ENCODE results near the gene MYO3B. TPM values are rescaled to one million over a fixed set of nuclear protein-coding genes. Genes with fewer than 3 reads are reported as not detected.
"Not testable (repeated sequence)": the region's sequence is repeated elsewhere in the genome, so short reads cannot be mapped to it uniquely, and the experiment has no call there.

MYO3B gene
- total RNA-seq, 1 experiment from 2014 or later = not detected

GRCh38 chr2:170601489-170601888 is 423.5 kb downstream of the MYO3B start:
- DNase-seq (ENCODE audit: low read depth) = no peak

- DNase-seq (ENCODE audit: low read depth) = no peak
Observed at GRCh38 chr2:170605862-170606261, 427.9 kb downstream of the MYO3B start.

DNA sequence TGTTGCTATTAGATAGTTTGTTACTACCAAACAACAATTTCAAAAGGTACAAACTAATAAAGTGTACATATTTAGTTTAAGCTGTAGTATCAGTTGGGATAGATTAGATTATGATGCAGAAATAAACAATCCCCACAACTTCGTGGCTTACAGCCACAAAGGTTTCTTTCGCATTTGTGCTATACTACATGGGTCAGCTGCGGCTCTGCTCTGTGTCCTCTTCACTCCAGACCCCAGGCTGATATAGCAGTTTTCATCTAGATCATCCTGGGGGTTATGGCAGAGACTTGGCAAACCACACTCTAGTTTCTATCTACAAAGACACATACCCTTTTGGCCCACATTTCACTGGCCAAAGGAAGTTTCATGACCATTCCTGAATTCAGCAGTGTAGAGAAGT is 429.2 kb downstream of the MYO3B start:
- DNase-seq (ENCODE audit: low read depth) = no peak

- DNase-seq (ENCODE audit: low read depth) = no peak
Observed at GRCh38 chr2:170610615-170611014, 432.7 kb downstream of the MYO3B start.

- not testable (repeated sequence) for DNase-seq (ENCODE audit: low read depth)
Observed at GRCh38 chr2:170618948-170619347, 441.0 kb downstream of the MYO3B start.

DNA sequence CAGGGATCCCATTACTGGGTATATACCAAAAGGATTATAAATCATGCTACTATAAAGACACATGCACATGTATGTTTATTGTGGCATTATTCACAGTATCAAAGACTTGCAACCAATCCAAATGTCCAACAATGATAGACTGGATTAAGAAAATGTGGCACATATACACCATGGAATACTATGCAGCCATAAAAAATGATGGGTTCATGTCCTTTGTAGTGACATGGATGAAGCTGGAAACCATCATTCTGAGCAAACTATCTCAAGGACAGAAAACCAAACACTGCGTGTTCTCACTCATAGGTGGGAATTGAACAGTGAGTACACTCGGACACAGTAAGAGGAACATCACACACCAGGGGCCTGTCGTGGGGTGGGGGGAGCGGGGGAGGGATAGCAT is 457.1 kb downstream of the MYO3B start:
- DNase-seq (ENCODE audit: low read depth) = not testable (repeated sequence)

GRCh38 chr2:170639635-170640034 is 461.7 kb downstream of the MYO3B start:
- no peak for DNase-seq (ENCODE audit: low read depth)

- DNase-seq (ENCODE audit: low read depth) = no peak
Observed at GRCh38 chr2:170641961-170642360, 464.0 kb downstream of the MYO3B start.

DNA sequence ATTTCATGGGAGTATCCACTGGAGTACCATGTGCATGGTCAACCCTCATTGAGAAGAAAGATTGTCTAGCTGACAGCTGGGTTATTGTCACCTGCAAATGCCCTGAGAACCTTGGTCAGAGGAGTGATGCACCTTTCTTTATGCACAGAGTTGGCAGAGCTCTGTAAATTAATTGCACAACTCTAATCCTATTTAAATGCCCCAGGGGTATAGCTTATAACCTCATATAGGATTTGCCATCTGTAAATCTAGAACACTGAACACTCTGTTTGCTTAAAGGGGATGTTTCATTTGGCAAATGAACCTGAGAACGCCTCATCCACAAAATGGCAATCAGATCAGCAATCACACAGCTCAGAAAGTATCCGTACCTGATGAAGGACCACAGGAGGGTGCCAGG is 465.4 kb downstream of the MYO3B start:
- no peak for DNase-seq (ENCODE audit: low read depth)

- DNase-seq (ENCODE audit: low read depth) = no peak
Observed at GRCh38 chr2:170647741-170648436, 469.9 kb downstream of the MYO3B start.

- no peak for DNase-seq (ENCODE audit: low read depth)
Observed at GRCh38 chr2:170651624-170652325, 473.8 kb downstream of the MYO3B start.

- no peak for DNase-seq (ENCODE audit: low read depth)
Observed at GRCh38 chr2:170652637-170653417, 474.9 kb downstream of the MYO3B start.

- DNase-seq (ENCODE audit: low read depth) = no peak
Observed at GRCh38 chr2:170656669-170657068, 478.7 kb downstream of the MYO3B start.

DNA sequence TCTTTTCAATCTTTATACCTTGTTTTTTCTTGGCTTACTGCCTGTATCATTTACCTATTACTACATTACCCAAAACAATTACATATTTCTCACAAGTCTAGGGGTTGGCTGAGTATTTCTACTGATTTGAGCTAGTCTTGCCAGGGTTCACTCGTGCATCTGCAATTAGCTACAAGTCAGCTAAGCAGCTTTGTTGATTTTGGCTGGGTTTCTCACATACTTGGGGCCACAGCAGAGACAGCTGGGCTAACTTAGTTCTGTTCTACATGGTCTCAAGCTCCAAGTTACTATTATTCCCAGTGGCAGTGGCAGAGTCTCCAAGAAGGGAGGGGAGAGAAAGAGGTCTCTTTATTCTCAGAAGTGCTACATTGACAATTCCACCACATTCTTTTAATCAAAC is 482.5 kb downstream of the MYO3B start:
- DNase-seq (ENCODE audit: low read depth) = no peak

- no peak for DNase-seq (ENCODE audit: low read depth)
Observed at GRCh38 chr2:170665743-170666142, 487.8 kb downstream of the MYO3B start.

DNA sequence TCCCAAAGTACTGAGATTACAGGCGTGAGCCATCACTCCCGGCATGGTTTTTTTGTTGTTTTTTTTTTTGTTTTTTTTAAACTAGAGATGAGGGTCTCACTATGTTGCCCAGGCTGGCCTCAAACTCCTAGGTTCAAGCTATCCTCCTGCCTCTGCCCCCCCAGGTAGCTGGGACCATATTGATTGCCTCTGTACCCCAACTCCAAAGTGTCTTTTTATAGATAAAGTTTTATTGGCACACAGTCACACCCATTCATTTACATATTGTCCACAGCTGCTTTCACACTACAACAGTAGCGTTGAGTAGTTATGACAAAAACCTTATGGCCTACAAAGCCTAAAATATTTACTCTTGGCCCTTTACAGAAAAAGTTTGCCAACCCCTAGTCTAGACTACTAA is 492.0 kb downstream of the MYO3B start:
- no peak for DNase-seq (ENCODE audit: low read depth)

GRCh38 chr2:170670651-170671050 is 492.7 kb downstream of the MYO3B start:
- DNase-seq (ENCODE audit: low read depth) = no peak

- no peak for DNase-seq (ENCODE audit: low read depth)
Observed at GRCh38 chr2:170671079-170671478, 493.1 kb downstream of the MYO3B start.

GRCh38 chr2:170674282-170674681 is 496.3 kb downstream of the MYO3B start:
- not testable (repeated sequence) for DNase-seq (ENCODE audit: low read depth)

DNA sequence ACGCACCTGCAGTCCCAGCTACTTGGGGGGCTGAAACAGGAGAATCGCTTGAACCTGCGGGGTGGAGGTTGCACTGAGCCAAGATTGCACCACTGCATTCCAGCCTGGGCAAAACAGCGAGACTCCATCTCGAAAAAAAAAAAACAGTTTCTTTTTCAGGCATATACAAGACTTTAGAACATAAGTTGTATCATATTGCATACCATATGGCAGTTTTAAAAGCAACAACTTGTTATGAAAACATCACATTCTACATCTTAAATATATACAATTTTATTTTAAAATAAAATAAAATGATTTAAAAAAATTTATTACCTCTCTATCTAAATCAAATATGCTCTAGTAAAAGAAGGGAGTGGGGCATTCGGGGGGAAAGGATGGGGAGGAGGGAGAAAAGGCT is 497.8 kb downstream of the MYO3B start:
- no peak for DNase-seq (ENCODE audit: low read depth)

DNA sequence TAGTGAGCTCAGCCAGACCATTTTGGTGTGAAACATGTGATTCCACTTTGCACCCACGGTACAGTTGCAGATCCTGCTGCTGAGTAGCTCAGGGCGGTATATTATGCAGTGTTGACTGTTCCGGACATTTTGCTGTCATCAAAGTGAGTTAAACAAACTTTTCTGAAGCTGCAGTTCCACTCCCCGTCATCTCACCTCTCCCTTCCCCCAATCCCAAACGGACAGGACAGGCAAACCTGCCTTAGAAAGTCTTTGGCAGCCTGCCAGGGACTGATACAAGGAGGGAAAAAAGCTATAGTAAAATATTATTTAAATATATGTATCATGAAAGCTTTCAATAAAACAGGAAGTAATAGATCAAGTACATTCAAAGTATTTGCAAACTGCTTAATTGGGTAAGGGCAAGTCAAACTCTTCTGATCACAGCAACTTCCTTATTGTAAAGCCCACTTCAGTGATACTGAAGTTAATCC is 501.7 kb downstream of the MYO3B start:
- no peak for DNase-seq (ENCODE audit: low read depth)
